ENCODE results near the gene DENND5B.
"Not testable (repeated sequence)": the region's sequence is repeated elsewhere in the genome, so short reads cannot be mapped to it uniquely, and the experiment has no call there.

Gene DENND5B

DNA sequence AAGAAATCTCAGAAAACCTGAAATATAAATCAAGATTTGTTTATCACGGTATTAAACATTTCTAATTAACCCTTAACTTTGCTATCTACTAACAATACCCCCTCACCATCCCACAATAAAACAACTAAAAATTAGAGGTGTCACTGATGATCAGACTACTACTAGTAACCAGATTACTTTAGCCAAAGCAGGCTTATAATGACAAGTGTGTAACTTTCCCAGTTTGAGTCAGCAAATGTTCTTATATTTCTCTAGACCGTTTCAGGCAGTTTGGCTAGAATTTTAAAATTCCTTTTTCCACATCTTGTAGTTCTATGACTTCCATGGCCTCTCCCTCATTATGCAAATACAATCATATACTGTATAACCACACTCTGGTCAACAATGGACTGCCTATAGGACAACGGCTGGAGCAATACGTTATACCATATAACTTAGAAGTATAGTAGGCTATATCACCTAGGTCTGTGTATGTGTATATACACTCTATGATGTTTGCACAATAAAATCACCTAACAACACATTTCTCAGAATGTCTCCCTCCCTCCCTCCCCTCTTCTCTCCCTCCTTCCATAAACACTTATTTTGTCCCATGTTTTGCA is 102.1 kb downstream of the DENND5B start:
- Histone ChIP-seq H3K9ac (ENCODE audit: low read length) (no peak overlapping the region), H3K27me3 (ENCODE audit: control insufficient read depth, insufficient read depth, low read length) (no peaks in the 10 kb centered on the region), H3K27ac (ENCODE audit: low read depth, low read length) (no peak overlapping the region), H3K36me3 (ENCODE audit: control insufficient read depth, insufficient read depth, low read length) (no peaks in the 10 kb centered on the region), H3K4me1 (ENCODE audit: control insufficient read depth, insufficient read depth, low read length) (peaks cover 2% of the 10 kb centered on the region), H3K4me3 (ENCODE audit: low read length) (no peak overlapping the region)

GRCh38 chr12:31485571-31485970 is 105.4 kb downstream of the DENND5B start:
- Histone ChIP-seq H3K4me3 (ENCODE audit: low read length) (no peak overlapping the region), H3K36me3 (ENCODE audit: control insufficient read depth, insufficient read depth, low read length) (no peaks in the 10 kb centered on the region), H3K4me1 (ENCODE audit: control insufficient read depth, insufficient read depth, low read length) (no peaks in the 10 kb centered on the region), H3K9ac (ENCODE audit: low read length) (no peak overlapping the region), H3K27me3 (ENCODE audit: control insufficient read depth, insufficient read depth, low read length) (no peaks in the 10 kb centered on the region), H3K27ac (ENCODE audit: low read depth, low read length) (no peak overlapping the region)

GRCh38 chr12:31482816-31483215 is 108.1 kb downstream of the DENND5B start:
- H3K27me3 ChIP-seq (ENCODE audit: control insufficient read depth, insufficient read depth, low read length), result no peaks in the 10 kb centered on the region
- H3K4me1 ChIP-seq (ENCODE audit: control insufficient read depth, insufficient read depth, low read length), result no peaks in the 10 kb centered on the region
- H3K36me3 ChIP-seq (ENCODE audit: control insufficient read depth, insufficient read depth, low read length), result no peaks in the 10 kb centered on the region
- H3K4me3 ChIP-seq (ENCODE audit: low read length), result no peak overlapping the region
- H3K9ac ChIP-seq (ENCODE audit: low read length), result no peak overlapping the region
- H3K27ac ChIP-seq (ENCODE audit: low read depth, low read length), result no peak overlapping the region

DNA sequence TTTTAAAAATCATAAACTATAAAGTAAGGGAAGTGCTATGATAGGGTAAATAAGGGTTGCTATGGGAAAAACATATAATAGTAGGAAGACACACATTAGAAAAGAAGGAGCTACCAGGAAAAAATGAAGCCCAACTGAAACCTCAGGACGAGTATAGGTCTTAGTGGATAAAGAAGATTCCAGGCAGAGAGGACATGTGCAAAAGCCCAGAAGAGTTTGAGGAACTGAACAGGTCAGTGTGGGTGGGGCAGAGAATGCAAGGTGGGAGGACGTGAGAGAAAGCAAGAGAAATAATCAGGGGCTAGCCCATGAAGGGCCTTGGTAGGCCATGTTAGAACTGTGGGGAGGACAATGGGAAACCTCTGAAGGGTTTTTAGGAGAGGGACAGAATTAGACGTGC is 109.5 kb downstream of the DENND5B start:
- Histone ChIP-seq H3K27ac (ENCODE audit: low read depth, low read length) (no peak overlapping the region), H3K4me3 (ENCODE audit: low read length) (no peak overlapping the region), H3K36me3 (ENCODE audit: control insufficient read depth, insufficient read depth, low read length) (no peaks in the 10 kb centered on the region), H3K27me3 (ENCODE audit: control insufficient read depth, insufficient read depth, low read length) (no peaks in the 10 kb centered on the region), H3K9ac (ENCODE audit: low read length) (no peak overlapping the region), H3K4me1 (ENCODE audit: control insufficient read depth, insufficient read depth, low read length) (no peaks in the 10 kb centered on the region)

GRCh38 chr12:31479516-31480210 is 111.3 kb downstream of the DENND5B start:
- no peak overlapping the region for H3K27ac ChIP-seq (ENCODE audit: low read depth, low read length)
- no peak overlapping the region for H3K9ac ChIP-seq (ENCODE audit: low read length)
- no peaks in the 10 kb centered on the region for H3K27me3 ChIP-seq (ENCODE audit: control insufficient read depth, insufficient read depth, low read length)
- no peaks in the 10 kb centered on the region for H3K36me3 ChIP-seq (ENCODE audit: control insufficient read depth, insufficient read depth, low read length)
- no peaks in the 10 kb centered on the region for H3K4me1 ChIP-seq (ENCODE audit: control insufficient read depth, insufficient read depth, low read length)
- H3K4me3 ChIP-seq (ENCODE audit: low read length), result no peak overlapping the region

GRCh38 chr12:31478898-31479297 is 112.0 kb downstream of the DENND5B start:
- no peak overlapping the region for H3K9ac ChIP-seq (ENCODE audit: low read length)
- H3K27ac ChIP-seq (ENCODE audit: low read depth, low read length), result no peak overlapping the region
- H3K27me3 ChIP-seq (ENCODE audit: control insufficient read depth, insufficient read depth, low read length), result no peaks in the 10 kb centered on the region
- no peaks in the 10 kb centered on the region for H3K36me3 ChIP-seq (ENCODE audit: control insufficient read depth, insufficient read depth, low read length)
- no peaks in the 10 kb centered on the region for H3K4me1 ChIP-seq (ENCODE audit: control insufficient read depth, insufficient read depth, low read length)
- H3K4me3 ChIP-seq (ENCODE audit: low read length), result no peak overlapping the region

DNA sequence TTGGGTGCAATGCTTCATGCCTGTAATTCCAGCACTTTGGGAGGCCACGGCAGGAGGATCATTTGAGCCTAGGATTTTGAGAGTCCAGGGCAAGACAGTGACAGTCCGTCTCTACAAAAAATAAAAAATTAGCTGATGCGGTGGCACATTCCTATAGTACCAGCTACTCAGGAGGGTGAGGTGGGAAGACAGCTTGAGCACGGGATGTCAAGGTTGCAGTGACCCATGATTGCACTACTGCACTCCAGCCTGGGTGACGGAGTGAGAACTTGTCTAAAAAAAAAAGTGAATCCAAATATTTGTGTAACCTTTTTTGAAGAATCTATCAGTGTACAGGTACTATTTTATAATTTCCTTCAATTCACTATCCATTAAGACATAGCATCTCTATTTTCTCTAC is 112.5 kb downstream of the DENND5B start:
- H3K27me3 ChIP-seq (ENCODE audit: control insufficient read depth, insufficient read depth, low read length), result no peaks in the 10 kb centered on the region
- H3K27ac ChIP-seq (ENCODE audit: low read depth, low read length), result no peak overlapping the region
- no peaks in the 10 kb centered on the region for H3K36me3 ChIP-seq (ENCODE audit: control insufficient read depth, insufficient read depth, low read length)
- no peak overlapping the region for H3K4me3 ChIP-seq (ENCODE audit: low read length)
- H3K4me1 ChIP-seq (ENCODE audit: control insufficient read depth, insufficient read depth, low read length), result no peaks in the 10 kb centered on the region
- H3K9ac ChIP-seq (ENCODE audit: low read length), result no peak overlapping the region

- Histone ChIP-seq H3K4me1 (ENCODE audit: control insufficient read depth, insufficient read depth, low read length) (no peaks in the 10 kb centered on the region), H3K9ac (ENCODE audit: low read length) (no peak overlapping the region), H3K27ac (ENCODE audit: low read depth, low read length) (no peak overlapping the region), H3K4me3 (ENCODE audit: low read length) (no peak overlapping the region), H3K27me3 (ENCODE audit: control insufficient read depth, insufficient read depth, low read length) (no peaks in the 10 kb centered on the region), H3K36me3 (ENCODE audit: control insufficient read depth, insufficient read depth, low read length) (no peaks in the 10 kb centered on the region)
Measured at GRCh38 chr12:31477687-31478086, 113.2 kb downstream of the DENND5B start.

- no peak overlapping the region for H3K27ac ChIP-seq (ENCODE audit: low read depth, low read length)
- no peak overlapping the region for H3K9ac ChIP-seq (ENCODE audit: low read length)
- H3K27me3 ChIP-seq (ENCODE audit: control insufficient read depth, insufficient read depth, low read length), result no peaks in the 10 kb centered on the region
- no peaks in the 10 kb centered on the region for H3K36me3 ChIP-seq (ENCODE audit: control insufficient read depth, insufficient read depth, low read length)
- no peak overlapping the region for H3K4me3 ChIP-seq (ENCODE audit: low read length)
- H3K4me1 ChIP-seq (ENCODE audit: control insufficient read depth, insufficient read depth, low read length), result no peaks in the 10 kb centered on the region
Measured at GRCh38 chr12:31476437-31476836, 114.5 kb downstream of the DENND5B start.

GRCh38 chr12:31475610-31476009 is 115.3 kb downstream of the DENND5B start:
- H3K27me3 ChIP-seq (ENCODE audit: control insufficient read depth, insufficient read depth, low read length); H3K4me1 ChIP-seq (ENCODE audit: control insufficient read depth, insufficient read depth, low read length); H3K27ac ChIP-seq (ENCODE audit: low read depth, low read length); H3K9ac ChIP-seq (ENCODE audit: low read length); H3K4me3 ChIP-seq (ENCODE audit: low read length); H3K36me3 ChIP-seq (ENCODE audit: control insufficient read depth, insufficient read depth, low read length): not testable (repeated sequence)

DNA sequence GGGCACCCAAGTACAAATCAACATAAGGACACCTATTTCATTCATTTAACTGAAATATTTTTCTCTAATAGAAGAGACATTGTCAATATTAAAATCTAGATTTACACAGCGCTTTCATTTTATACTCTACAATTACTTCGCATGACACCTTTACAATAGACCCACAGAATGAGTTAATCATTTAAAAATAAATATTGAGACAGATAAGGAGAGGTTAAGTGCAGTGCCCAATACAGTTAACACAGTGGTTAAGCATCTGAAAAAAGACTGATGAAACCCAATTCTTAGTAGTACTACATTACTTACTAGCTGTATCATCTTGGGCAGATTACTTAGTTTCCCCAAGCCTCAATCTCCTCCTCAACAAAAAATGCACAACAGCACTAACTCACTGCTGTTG is 116.2 kb downstream of the DENND5B start:
- H3K36me3 ChIP-seq (ENCODE audit: control insufficient read depth, insufficient read depth, low read length), result no peaks in the 10 kb centered on the region
- no peaks in the 10 kb centered on the region for H3K4me1 ChIP-seq (ENCODE audit: control insufficient read depth, insufficient read depth, low read length)
- H3K9ac ChIP-seq (ENCODE audit: low read length), result no peak overlapping the region
- H3K4me3 ChIP-seq (ENCODE audit: low read length), result no peak overlapping the region
- no peaks in the 10 kb centered on the region for H3K27me3 ChIP-seq (ENCODE audit: control insufficient read depth, insufficient read depth, low read length)
- no peak overlapping the region for H3K27ac ChIP-seq (ENCODE audit: low read depth, low read length)

DNA sequence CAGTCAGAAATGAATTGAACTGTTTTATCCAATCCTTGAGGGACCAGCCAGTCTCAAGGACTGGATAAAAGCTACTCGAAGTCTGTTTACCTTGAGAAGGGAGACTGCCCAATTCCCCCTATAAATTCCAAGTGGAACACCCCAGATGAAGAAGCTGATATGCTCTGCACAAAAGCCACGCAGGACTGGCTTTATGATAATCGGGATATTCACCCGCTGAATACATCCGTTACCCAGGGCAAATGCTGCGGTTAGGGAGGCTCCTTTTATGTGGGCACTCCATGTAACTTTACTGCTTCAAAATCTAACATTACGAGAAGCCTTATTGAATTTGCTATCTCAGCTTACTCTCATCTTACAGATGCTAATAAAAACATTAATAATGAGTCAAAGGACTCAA is 119.1 kb downstream of the DENND5B start:
- H3K4me1 ChIP-seq (ENCODE audit: control insufficient read depth, insufficient read depth, low read length), result no peaks in the 10 kb centered on the region
- no peak overlapping the region for H3K9ac ChIP-seq (ENCODE audit: low read length)
- H3K27me3 ChIP-seq (ENCODE audit: control insufficient read depth, insufficient read depth, low read length), result no peaks in the 10 kb centered on the region
- no peaks in the 10 kb centered on the region for H3K36me3 ChIP-seq (ENCODE audit: control insufficient read depth, insufficient read depth, low read length)
- no peak overlapping the region for H3K4me3 ChIP-seq (ENCODE audit: low read length)
- H3K27ac ChIP-seq (ENCODE audit: low read depth, low read length), result no peak overlapping the region

- H3K36me3 ChIP-seq (ENCODE audit: control insufficient read depth, insufficient read depth, low read length), result no peaks in the 10 kb centered on the region
- H3K4me3 ChIP-seq (ENCODE audit: low read length), result no peak overlapping the region
- no peak overlapping the region for H3K9ac ChIP-seq (ENCODE audit: low read length)
- no peaks in the 10 kb centered on the region for H3K27me3 ChIP-seq (ENCODE audit: control insufficient read depth, insufficient read depth, low read length)
- no peak overlapping the region for H3K27ac ChIP-seq (ENCODE audit: low read depth, low read length)
- H3K4me1 ChIP-seq (ENCODE audit: control insufficient read depth, insufficient read depth, low read length), result no peaks in the 10 kb centered on the region
Measured at GRCh38 chr12:31471051-31471450, 119.9 kb downstream of the DENND5B start.

All from rectal smooth muscle tissue (tissue), 1 donor.